HepG2 (cell line): ENCODE measurements around the gene CACNA1C. TPM values are rescaled to one million over a fixed set of nuclear protein-coding genes. Genes with fewer than 3 reads are reported as not detected.

Experiments used
- ARID4A ChIP-seq: sonication (generic); formaldehyde crosslinking; IDR thresholded peaks from 2 replicates; pipeline ENCODE4 v1.5.0; 2020; ENCODE audit warnings: mild to moderate bottlenecking, missing genetic modification reagents, borderline replicate concordance
- ATF1 ChIP-seq: IDR thresholded peaks from 2 replicates; pipeline ENCODE4 v1.6.1; 2016; ENCODE audit warnings: mild to moderate bottlenecking, control low read depth
- CHD2 ChIP-seq: IDR thresholded peaks from 2 replicates; pipeline ENCODE4 v1.6.1; 2011; ENCODE audit warnings: low read depth, low read length, improper control_type of control experiment
- EZH2 ChIP-seq: conservative IDR thresholded peaks from 2 replicates; pipeline ENCODE4 v1.6.1; 2012; ENCODE audit warnings: mild to moderate bottlenecking, low read depth, low read length, moderate library complexity
- HCFC1 ChIP-seq: fragments of 150-350 bp; IDR thresholded peaks from 2 replicates; pipeline ENCODE4 v1.6.1; 2014; ENCODE audit warnings: low read depth, low read length
- KAT8 ChIP-seq: IDR thresholded peaks from 2 replicates; pipeline ENCODE4 v1.6.1; 2016; ENCODE audit warnings: missing genetic modification reagents, missing compliant biosample characterization
- MEIS1 ChIP-seq: sonication (generic); formaldehyde crosslinking; IDR thresholded peaks from 2 replicates; pipeline ENCODE4 v1.9.0; 2021; ENCODE audit warnings: mild to moderate bottlenecking, missing genetic modification reagents, moderate library complexity, borderline replicate concordance
- MIXL1 ChIP-seq: IDR thresholded peaks from 2 replicates; pipeline ENCODE4 v1.6.1; 2016
- MYC ChIP-seq: sonication (generic); formaldehyde crosslinking; IDR thresholded peaks from 2 replicates; pipeline ENCODE4 v1.9.0; 2021; ENCODE audit warnings: missing genetic modification reagents, borderline replicate concordance
- NFIC ChIP-seq: IDR thresholded peaks from 2 replicates; pipeline ENCODE4 v1.6.1; 2012; ENCODE audit warnings: mild to moderate bottlenecking, low read length, inconsistent platforms
- NONO ChIP-seq, 2 experiments: fragments of 450-650 bp in 1 of 2; sonication (generic) in 1 of 2; formaldehyde crosslinking in 1 of 2; IDR thresholded peaks in 1 of 2; conservative IDR thresholded peaks in 1 of 2; 2 replicates each; pipeline versions ENCODE4 v1.6.1 to v1.8.0; 2017 to 2022; ENCODE audit warnings: mild to moderate bottlenecking in 1 of 2, missing genetic modification reagents in 1 of 2, moderate library complexity in 1 of 2
- POLR2A ChIP-seq, 2 experiments: IDR thresholded peaks; 2 replicates each; pipeline ENCODE4 v1.6.1; 2011; ENCODE audit warnings: low read depth in 2 of 2, low read length in 2 of 2, mild to moderate bottlenecking in 1 of 2, moderate library complexity in 1 of 2; ENCODE audit not compliant: insufficient read depth in 1 of 2
- PPARG ChIP-seq: conservative IDR thresholded peaks from 2 replicates; pipeline ENCODE4 v1.6.1; 2016; ENCODE audit warnings: missing biosample characterization, missing genetic modification reagents
- RFXANK ChIP-seq: IDR thresholded peaks from 2 replicates; pipeline ENCODE4 v1.6.1; 2016
- SNRNP70 ChIP-seq: fragments of 200-400 bp; formaldehyde crosslinking; IDR thresholded peaks from 2 replicates; pipeline ENCODE4 v1.6.1; 2017; ENCODE audit warnings: mild to moderate bottlenecking, low read depth, low read length, moderate library complexity
- SRSF4 ChIP-seq: fragments of 200-400 bp; formaldehyde crosslinking; IDR thresholded peaks from one replicate; pipeline ENCODE4 v1.6.1; 2018; ENCODE audit warnings: mild to moderate bottlenecking, low read depth, low read length, moderate library complexity; ENCODE audit not compliant: poor library complexity, severe bottlenecking
- ZKSCAN8 ChIP-seq: IDR thresholded peaks from 2 replicates; pipeline ENCODE4 v1.6.1; 2016; ENCODE audit warnings: borderline replicate concordance, missing genetic modification reagents, missing compliant biosample characterization
- ZNF251 ChIP-seq: sonication (generic); formaldehyde crosslinking; IDR thresholded peaks from 2 replicates; pipeline ENCODE4 v1.9.0; 2021; ENCODE audit warnings: mild to moderate bottlenecking, missing genetic modification reagents
- ZNF44 ChIP-seq: sonication (generic); formaldehyde crosslinking; IDR thresholded peaks from 2 replicates; pipeline ENCODE4 v1.5.1; 2020; ENCODE audit warnings: mild to moderate bottlenecking, missing genetic modification reagents
- ZNF580 ChIP-seq: IDR thresholded peaks from 2 replicates; pipeline ENCODE4 v1.6.1; 2016; ENCODE audit warnings: low read depth, borderline replicate concordance
- ZNF709 ChIP-seq: sonication (generic); formaldehyde crosslinking; IDR thresholded peaks from 2 replicates; pipeline ENCODE4 v1.5.0; 2020; ENCODE audit warnings: mild to moderate bottlenecking, missing genetic modification reagents
- ZNF775 ChIP-seq: sonication (generic); formaldehyde crosslinking; IDR thresholded peaks from 2 replicates; pipeline ENCODE4 v1.4.0; 2020; ENCODE audit warnings: missing genetic modification reagents, mild to moderate bottlenecking, moderate library complexity, borderline replicate concordance
- ZNF781 ChIP-seq: sonication (generic); formaldehyde crosslinking; IDR thresholded peaks from 2 replicates; pipeline ENCODE4 v1.5.1; 2020; ENCODE audit warnings: borderline replicate concordance, mild to moderate bottlenecking, missing genetic modification reagents; ENCODE audit errors: not compliant biosample characterization
- ZNF850 ChIP-seq: sonication (generic); formaldehyde crosslinking; conservative IDR thresholded peaks from 2 replicates; pipeline ENCODE4 v1.9.0; 2021; ENCODE audit warnings: mild to moderate bottlenecking, missing genetic modification reagents
- ZZZ3 ChIP-seq: sonication (generic); formaldehyde crosslinking; IDR thresholded peaks from 2 replicates; pipeline ENCODE4 v1.4.0; 2020; ENCODE audit warnings: missing genetic modification reagents, mild to moderate bottlenecking, borderline replicate concordance
- polyA plus RNA-seq, 8 experiments: library from polyadenylated mRNA; depleted of rRNA in 3 of 8; stranded (reverse) in 7 of 8; unstranded in 1 of 8; fragments of >200 nt; fragmentation: Illumina TruSeq in 4 of 8; extraction: Trizol in 4 of 8; gene quantifications; 2 replicates each; pipeline versions ENCODE4 v1.2.1 to v1.2.3, GENCODE V29; 2011 to 2016; ENCODE audit warnings: low read depth in 4 of 8, missing spikeins in 1 of 8, mixed read lengths in 1 of 8; ENCODE audit not compliant: insufficient read depth in 1 of 8
- total RNA-seq, 5 experiments: library from RNA; depleted of rRNA; stranded (reverse); fragments of >200 nt; fragmentation: Illumina TruSeq; extraction: Trizol; gene quantifications; 2 replicates each; pipeline ENCODE4 v1.2.3, GENCODE V29; 2016; ENCODE audit warnings: low read depth in 1 of 5
- TF ChIP-seq, protein P1 (sequence below): sonication (generic); formaldehyde crosslinking; IDR thresholded peaks from 2 replicates; pipeline ENCODE4 v1.8.0; 2022; ENCODE audit warnings: mild to moderate bottlenecking, missing genetic modification reagents, moderate library complexity

Gene CACNA1C
- total and polyA plus RNA-seq, 2 of the 13 experiments (the other 11 are each of a cell fraction or from before 2014, with no cell fraction given): not detected

- TF ChIP-seq ARID4A (CRISPR knock-in tag): peak; percentile 96
- peak; percentile 85 for TF ChIP-seq ZNF580 (CRISPR knock-in tag)
- TF ChIP-seq MIXL1 (CRISPR knock-in tag): no peak; the same call in 1 of the 2 replicates
- TF ChIP-seq ZNF775 (CRISPR knock-in tag): no peak
- no peak for TF ChIP-seq ZNF850 (CRISPR knock-in tag)
- TF ChIP-seq ZZZ3 (CRISPR knock-in tag): peak; percentile 83; the same call in 1 of the 2 replicates
- peak; percentile 69; the same call in 1 of the 2 replicates for TF ChIP-seq ZNF44 (CRISPR knock-in tag)
- TF ChIP-seq MEIS1 (CRISPR knock-in tag): peak; percentile 72; the same call in 1 of the 2 replicates
- TF ChIP-seq SNRNP70: no peak
- 0 out of 2 replicates have a peak, but pooled peaks have one; percentile 21 for TF ChIP-seq ZKSCAN8 (CRISPR knock-in tag)
- TF ChIP-seq ZNF709 (CRISPR knock-in tag): peak; percentile 86
- TF ChIP-seq POLR2A (IDR thresholded peaks at IDR 0.05; ENCODE audit: insufficient read depth in 1 of 2, low read depth in 2 of 2, low read length in 2 of 2): peak; percentile 74 to 85
- TF ChIP-seq ZNF251 (CRISPR knock-in tag): 0 out of 2 replicates have a peak, but pooled peaks have one; percentile 73
- peak; percentile 61 for TF ChIP-seq ZNF781 (CRISPR knock-in tag)
- TF ChIP-seq CHD2: no peak
- peak; percentile 61; the same call in 1 of the 2 replicates for TF ChIP-seq HCFC1
- TF ChIP-seq, protein P1, sequence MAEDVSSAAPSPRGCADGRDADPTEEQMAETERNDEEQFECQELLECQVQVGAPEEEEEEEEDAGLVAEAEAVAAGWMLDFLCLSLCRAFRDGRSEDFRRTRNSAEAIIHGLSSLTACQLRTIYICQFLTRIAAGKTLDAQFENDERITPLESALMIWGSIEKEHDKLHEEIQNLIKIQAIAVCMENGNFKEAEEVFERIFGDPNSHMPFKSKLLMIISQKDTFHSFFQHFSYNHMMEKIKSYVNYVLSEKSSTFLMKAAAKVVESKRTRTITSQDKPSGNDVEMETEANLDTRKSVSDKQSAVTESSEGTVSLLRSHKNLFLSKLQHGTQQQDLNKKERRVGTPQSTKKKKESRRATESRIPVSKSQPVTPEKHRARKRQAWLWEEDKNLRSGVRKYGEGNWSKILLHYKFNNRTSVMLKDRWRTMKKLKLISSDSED: no peak
- no peak for TF ChIP-seq ATF1 (CRISPR knock-in tag)
- TF ChIP-seq NFIC: no peak
- peak; percentile 91 for TF ChIP-seq KAT8 (CRISPR knock-in tag)
- peak; percentile 92 for TF ChIP-seq MYC (CRISPR knock-in tag)
- no peak for TF ChIP-seq SRSF4
- TF ChIP-seq EZH2: no peak
- TF ChIP-seq RFXANK (CRISPR knock-in tag): peak; percentile 79
- no peak for TF ChIP-seq NONO (IDR thresholded peaks at IDR 0.05)
- peak; percentile 91 for TF ChIP-seq NONO (CRISPR knock-in tag; conservative IDR thresholded peaks at IDR 0.05)
- TF ChIP-seq PPARG (CRISPR knock-in tag): peak; percentile 39; the same call in 1 of the 2 replicates
Observed at GRCh38 chr12:2004113-2004929, 48.5 kb upstream of the CACNA1C start, which contains the start of gene DCP1B (continued).
